WTC11 (cell line): ENCODE measurements around the gene DCHS2.

ENCODE experiments used
- CBFB ChIP-seq: sonication (generic); formaldehyde crosslinking; IDR thresholded peaks from 2 replicates; pipeline ENCODE4 v1.8.1; 2022; ENCODE audit warnings: mild to moderate bottlenecking, low read depth, missing genetic modification reagents
- CREB1 ChIP-seq: sonication (generic); formaldehyde crosslinking; IDR thresholded peaks from 2 replicates; pipeline ENCODE4 v1.8.0; 2023; ENCODE audit warnings: mild to moderate bottlenecking, missing genetic modification reagents
- JUN ChIP-seq: sonication (generic); formaldehyde crosslinking; IDR thresholded peaks from 2 replicates; pipeline ENCODE4 v1.8.0; 2023; ENCODE audit warnings: mild to moderate bottlenecking, missing genetic modification reagents
- MAX ChIP-seq: sonication (generic); formaldehyde crosslinking; IDR thresholded peaks from 2 replicates; pipeline ENCODE4 v1.8.0; 2022; ENCODE audit warnings: mild to moderate bottlenecking, missing genetic modification reagents
- NFYB ChIP-seq: sonication (generic); formaldehyde crosslinking; conservative IDR thresholded peaks from 2 replicates; pipeline ENCODE4 v1.8.0; 2022; ENCODE audit warnings: low read depth, missing genetic modification reagents
- NR3C1 ChIP-seq: sonication (generic); formaldehyde crosslinking; conservative IDR thresholded peaks from 2 replicates; pipeline ENCODE4 v1.8.1; 2023; ENCODE audit warnings: low read depth, mild to moderate bottlenecking, missing genetic modification reagents
- RORB ChIP-seq: fragments of 250-450 bp; sonication (Bioruptor Pico); IDR thresholded peaks from 2 replicates; pipeline ENCODE4 v1.9.0; 2021; ENCODE audit warnings: mild to moderate bottlenecking
- TEAD4 ChIP-seq: sonication (generic); formaldehyde crosslinking; IDR thresholded peaks from 2 replicates; pipeline ENCODE4 v1.8.0; 2022; ENCODE audit warnings: mild to moderate bottlenecking, missing genetic modification reagents
- ZBTB21 ChIP-seq: sonication (generic); formaldehyde crosslinking; IDR thresholded peaks from 2 replicates; pipeline ENCODE4 v1.8.1; 2023; ENCODE audit warnings: mild to moderate bottlenecking, missing genetic modification reagents, borderline replicate concordance
- ZNF317 ChIP-seq: sonication (generic); formaldehyde crosslinking; IDR thresholded peaks from 2 replicates; pipeline ENCODE4 v1.8.1; 2023; ENCODE audit warnings: low read depth, mild to moderate bottlenecking, moderate library complexity, missing genetic modification reagents, borderline replicate concordance
- TF ChIP-seq, protein P1 (sequence below): fragments of 200-600 bp; IDR thresholded peaks from 2 replicates; pipeline ENCODE4 v1.8.0; 2022; ENCODE audit warnings: antibody characterized with exemption
- TF ChIP-seq, protein P2 (sequence below): sonication (generic); formaldehyde crosslinking; IDR thresholded peaks from 2 replicates; pipeline ENCODE4 v1.8.1; 2023; ENCODE audit warnings: mild to moderate bottlenecking, missing genetic modification reagents, moderate library complexity
- TF ChIP-seq, protein P3 (sequence below): sonication (generic); formaldehyde crosslinking; IDR thresholded peaks from 2 replicates; pipeline ENCODE4 v1.8.0; 2022; ENCODE audit warnings: missing genetic modification reagents

- TF ChIP-seq NR3C1 (CRISPR knock-in tag) (no peak), NFYB (no peak), JUN (CRISPR knock-in tag) (no peak), CBFB (no peak), TEAD4 (CRISPR knock-in tag) (no peak), ZBTB21 (CRISPR knock-in tag) (no peak), CREB1 (CRISPR knock-in tag) (no peak), ZNF317 (no peak), MAX (CRISPR knock-in tag) (no peak), RORB (CRISPR knock-in tag) (no peak)
- TF ChIP-seq, protein P1, sequence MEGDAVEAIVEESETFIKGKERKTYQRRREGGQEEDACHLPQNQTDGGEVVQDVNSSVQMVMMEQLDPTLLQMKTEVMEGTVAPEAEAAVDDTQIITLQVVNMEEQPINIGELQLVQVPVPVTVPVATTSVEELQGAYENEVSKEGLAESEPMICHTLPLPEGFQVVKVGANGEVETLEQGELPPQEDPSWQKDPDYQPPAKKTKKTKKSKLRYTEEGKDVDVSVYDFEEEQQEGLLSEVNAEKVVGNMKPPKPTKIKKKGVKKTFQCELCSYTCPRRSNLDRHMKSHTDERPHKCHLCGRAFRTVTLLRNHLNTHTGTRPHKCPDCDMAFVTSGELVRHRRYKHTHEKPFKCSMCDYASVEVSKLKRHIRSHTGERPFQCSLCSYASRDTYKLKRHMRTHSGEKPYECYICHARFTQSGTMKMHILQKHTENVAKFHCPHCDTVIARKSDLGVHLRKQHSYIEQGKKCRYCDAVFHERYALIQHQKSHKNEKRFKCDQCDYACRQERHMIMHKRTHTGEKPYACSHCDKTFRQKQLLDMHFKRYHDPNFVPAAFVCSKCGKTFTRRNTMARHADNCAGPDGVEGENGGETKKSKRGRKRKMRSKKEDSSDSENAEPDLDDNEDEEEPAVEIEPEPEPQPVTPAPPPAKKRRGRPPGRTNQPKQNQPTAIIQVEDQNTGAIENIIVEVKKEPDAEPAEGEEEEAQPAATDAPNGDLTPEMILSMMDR: no peak
- TF ChIP-seq, protein P2, sequence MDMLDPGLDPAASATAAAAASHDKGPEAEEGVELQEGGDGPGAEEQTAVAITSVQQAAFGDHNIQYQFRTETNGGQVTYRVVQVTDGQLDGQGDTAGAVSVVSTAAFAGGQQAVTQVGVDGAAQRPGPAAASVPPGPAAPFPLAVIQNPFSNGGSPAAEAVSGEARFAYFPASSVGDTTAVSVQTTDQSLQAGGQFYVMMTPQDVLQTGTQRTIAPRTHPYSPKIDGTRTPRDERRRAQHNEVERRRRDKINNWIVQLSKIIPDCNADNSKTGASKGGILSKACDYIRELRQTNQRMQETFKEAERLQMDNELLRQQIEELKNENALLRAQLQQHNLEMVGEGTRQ (CRISPR knock-in tag): no peak
- TF ChIP-seq, protein P3, sequence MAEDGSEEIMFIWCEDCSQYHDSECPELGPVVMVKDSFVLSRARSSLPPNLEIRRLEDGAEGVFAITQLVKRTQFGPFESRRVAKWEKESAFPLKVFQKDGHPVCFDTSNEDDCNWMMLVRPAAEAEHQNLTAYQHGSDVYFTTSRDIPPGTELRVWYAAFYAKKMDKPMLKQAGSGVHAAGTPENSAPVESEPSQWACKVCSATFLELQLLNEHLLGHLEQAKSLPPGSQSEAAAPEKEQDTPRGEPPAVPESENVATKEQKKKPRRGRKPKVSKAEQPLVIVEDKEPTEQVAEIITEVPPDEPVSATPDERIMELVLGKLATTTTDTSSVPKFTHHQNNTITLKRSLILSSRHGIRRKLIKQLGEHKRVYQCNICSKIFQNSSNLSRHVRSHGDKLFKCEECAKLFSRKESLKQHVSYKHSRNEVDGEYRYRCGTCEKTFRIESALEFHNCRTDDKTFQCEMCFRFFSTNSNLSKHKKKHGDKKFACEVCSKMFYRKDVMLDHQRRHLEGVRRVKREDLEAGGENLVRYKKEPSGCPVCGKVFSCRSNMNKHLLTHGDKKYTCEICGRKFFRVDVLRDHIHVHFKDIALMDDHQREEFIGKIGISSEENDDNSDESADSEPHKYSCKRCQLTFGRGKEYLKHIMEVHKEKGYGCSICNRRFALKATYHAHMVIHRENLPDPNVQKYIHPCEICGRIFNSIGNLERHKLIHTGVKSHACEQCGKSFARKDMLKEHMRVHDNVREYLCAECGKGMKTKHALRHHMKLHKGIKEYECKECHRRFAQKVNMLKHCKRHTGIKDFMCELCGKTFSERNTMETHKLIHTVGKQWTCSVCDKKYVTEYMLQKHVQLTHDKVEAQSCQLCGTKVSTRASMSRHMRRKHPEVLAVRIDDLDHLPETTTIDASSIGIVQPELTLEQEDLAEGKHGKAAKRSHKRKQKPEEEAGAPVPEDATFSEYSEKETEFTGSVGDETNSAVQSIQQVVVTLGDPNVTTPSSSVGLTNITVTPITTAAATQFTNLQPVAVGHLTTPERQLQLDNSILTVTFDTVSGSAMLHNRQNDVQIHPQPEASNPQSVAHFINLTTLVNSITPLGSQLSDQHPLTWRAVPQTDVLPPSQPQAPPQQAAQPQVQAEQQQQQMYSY (CRISPR knock-in tag): no peak
Observed at GRCh38 chr4:154186035-154186434, 305.6 kb downstream of the DCHS2 start.
